K562 (cell line): ENCODE results near the gene PPHLN1. TPM values are rescaled to one million over a fixed set of nuclear protein-coding genes. Genes with fewer than 3 reads are reported as not detected.

Experiments used
- ATAC-seq: fragments of 200-7000 bp; cut with Tn5 transposase; 3 replicates; pipeline ENCODE4 v1.9.1; 2020; ENCODE audit warnings: moderate library complexity
- BruUV-seq: library from RNA; stranded (reverse); fragments of 400-500 nt; replicated peaks from 2 replicates; lab custom pipeline; 2021; lab: Mats Ljungman, UMichigan
- CTCF ChIA-PET: fragments of 300-600 bp; formaldehyde crosslinking; extraction: SDS; loops from one replicate; lab custom pipeline; 2021; ENCODE audit warnings: low intra/inter-chr PET ratio; lab: Yijun Ruan, JAX
- POLR2A ChIA-PET: fragments of 300-600, 350-650 bp; sonication (Branson Sonifier 250); formaldehyde crosslinking; extraction: SDS; loops from one replicate; lab custom pipeline; 2021; ENCODE audit warnings: antibody characterized with exemption, inconsistent platforms; lab: Yijun Ruan, JAX
- DNase-seq, 4 experiments: peaks; one replicate each; pipeline versions ENCODE4 v3.0.0 to v3.0.0-alpha.2; 2011 to 2018; ENCODE audit warnings: low spot score in 3 of 4, mixed read lengths in 3 of 4; ENCODE audit errors: extremely low read depth in 1 of 4
- FAIRE-seq: peaks from 2 replicates; lab custom pipeline; 2011; peaks lifted over from hg19 to GRCh38; lab: Jason Lieb, UNC
- H2AFZ ChIP-seq: 2 replicates; pipeline ENCODE4 v1.6.0; 2011; ENCODE audit warnings: low read depth, low read length, control low read depth, inconsistent platforms
- H3K27ac ChIP-seq: fragments of 200-600 bp; 3 replicates; pipeline ENCODE4 v1.8.0; 2011; ENCODE audit warnings: low read depth, mild to moderate bottlenecking, control low read depth, inconsistent platforms, low read length, moderate library complexity, mixed read lengths; ENCODE audit errors: extremely low read depth
- H3K27me3 ChIP-seq, 2 experiments: fragments of 300-600 bp in 1 of 2; 2 replicates in 1 of 2; 3 replicates in 1 of 2; pipeline versions ENCODE4 v1.6.0 to v1.8.0; 2011; ENCODE audit warnings: inconsistent platforms in 2 of 2, low read length in 2 of 2, mild to moderate bottlenecking in 1 of 2, mixed read lengths in 1 of 2, moderate library complexity in 1 of 2; ENCODE audit not compliant: control insufficient read depth in 2 of 2, insufficient read depth in 2 of 2
- H3K36me3 ChIP-seq: fragments of 300-600 bp; 3 replicates; pipeline ENCODE4 v1.8.0; 2011; ENCODE audit warnings: mild to moderate bottlenecking, low read length, inconsistent platforms; ENCODE audit not compliant: control insufficient read depth, insufficient read depth
- H3K4me1 ChIP-seq, 2 experiments: fragments of 200-600 bp in 1 of 2; replicated peaks in 1 of 2; 2 replicates in 1 of 2; 3 replicates in 1 of 2; pipeline versions ENCODE4 v1.5.1 to v1.8.0; 2011; ENCODE audit warnings: inconsistent platforms in 2 of 2, low read length in 2 of 2, mild to moderate bottlenecking in 1 of 2, mixed read lengths in 1 of 2, moderate library complexity in 1 of 2; ENCODE audit not compliant: control insufficient read depth in 2 of 2, insufficient read depth in 2 of 2
- H3K4me2 ChIP-seq: 2 replicates; pipeline ENCODE4 v1.6.1; 2011; ENCODE audit warnings: low read length, control low read depth, inconsistent platforms, mixed read lengths; ENCODE audit not compliant: insufficient read depth
- H3K4me3 ChIP-seq: fragments of 200-600 bp; sonication (generic), shearing (Covaris generic); 2 replicates; pipeline ENCODE4 v1.5.1; 2016; ENCODE audit warnings: control low read depth, inconsistent platforms
- H3K79me2 ChIP-seq: fragments of 200-600 bp; 3 replicates; pipeline ENCODE4 v1.8.0; 2011; ENCODE audit warnings: low read length, inconsistent platforms; ENCODE audit not compliant: control insufficient read depth, insufficient read depth
- H3K9ac ChIP-seq, 2 experiments: 2 replicates each; pipeline versions ENCODE4 v1.6.0 to v1.6.1; 2011; ENCODE audit warnings: low read depth in 2 of 2, low read length in 2 of 2, control low read depth in 1 of 2, inconsistent platforms in 1 of 2, mild to moderate bottlenecking in 1 of 2, mixed read lengths in 1 of 2; ENCODE audit not compliant: insufficient read depth in 1 of 2
- H3K9me1 ChIP-seq: one replicate; pipeline ENCODE4 v1.6.0; 2011; ENCODE audit warnings: inconsistent platforms, mild to moderate bottlenecking, low read length, moderate library complexity; ENCODE audit not compliant: control insufficient read depth, insufficient read depth
- H3K9me3 ChIP-seq: replicated peaks from 2 replicates; pipeline ENCODE4 v1.5.1; 2011; ENCODE audit warnings: low read depth, low read length, inconsistent platforms; ENCODE audit not compliant: control insufficient read depth, insufficient read depth
- H4K20me1 ChIP-seq: replicated peaks from 2 replicates; pipeline ENCODE4 v1.6.1; 2011; ENCODE audit warnings: low read length, inconsistent platforms, mixed read lengths; ENCODE audit not compliant: control insufficient read depth, insufficient read depth
- BHLHE40 ChIP-seq: IDR thresholded peaks from 2 replicates; pipeline ENCODE4 v1.6.1; 2011; ENCODE audit warnings: low read length, improper control_type of control experiment
- CBFA2T3 ChIP-seq: fragments of 450-650 bp; IDR thresholded peaks from 2 replicates; pipeline ENCODE4 v1.6.1; 2017
- CHD4 ChIP-seq: fragments of 200-600 bp; sonication (generic); IDR thresholded peaks from 3 replicates; pipeline ENCODE4 v1.6.1; 2012; ENCODE audit warnings: low read depth, mild to moderate bottlenecking, mixed read lengths, low read length, inconsistent platforms; ENCODE audit not compliant: insufficient read depth, insufficient replicate concordance, poor library complexity, severe bottlenecking
- CTCF ChIP-seq, 3 experiments: IDR thresholded peaks in 2 of 3; conservative IDR thresholded peaks in 1 of 3; 2 replicates each; pipeline ENCODE4 v1.5.1; 2011 to 2012; ENCODE audit warnings: low read length in 3 of 3, mild to moderate bottlenecking in 3 of 3, control low read depth in 2 of 3, improper control_type of control experiment in 1 of 3, inconsistent platforms in 1 of 3, low read depth in 1 of 3, mixed read lengths in 1 of 3, moderate library complexity in 1 of 3; ENCODE audit not compliant: insufficient read depth in 2 of 3
- GATAD2B ChIP-seq: fragments of 450-650 bp; IDR thresholded peaks from 2 replicates; pipeline ENCODE4 v1.6.1; 2017; ENCODE audit warnings: mild to moderate bottlenecking, borderline replicate concordance
- NKRF ChIP-seq: fragments of 450-650 bp; IDR thresholded peaks from 2 replicates; pipeline ENCODE4 v1.6.1; 2016; ENCODE audit warnings: borderline replicate concordance
- NONO ChIP-seq, 2 experiments: fragments of 200-400 bp in 1 of 2; fragments of 450-650 bp in 1 of 2; formaldehyde crosslinking in 1 of 2; IDR thresholded peaks; 2 replicates each; pipeline ENCODE4 v1.6.1; 2017; ENCODE audit warnings: low read depth in 2 of 2, mild to moderate bottlenecking in 2 of 2, moderate library complexity in 2 of 2, low read length in 1 of 2
- PHF8 ChIP-seq: fragments of 200-600 bp; sonication (generic); IDR thresholded peaks from 2 replicates; pipeline ENCODE4 v1.6.1; 2012; ENCODE audit warnings: mixed run types, mild to moderate bottlenecking, inconsistent platforms, low read length, moderate library complexity, borderline replicate concordance
- RCOR1 ChIP-seq, 2 experiments: IDR thresholded peaks; 2 replicates each; pipeline ENCODE4 v1.6.1; 2012; ENCODE audit warnings: low read depth in 2 of 2, low read length in 2 of 2, borderline replicate concordance in 1 of 2, improper control_type of control experiment in 1 of 2
- RNF2 ChIP-seq: sonication (generic); IDR thresholded peaks from 2 replicates; pipeline ENCODE4 v1.6.1; 2016
- RNF219 ChIP-seq: fragments of 250-450 bp; sonication (Bioruptor Pico); IDR thresholded peaks from 2 replicates; pipeline ENCODE4 v1.5.0; 2022; ENCODE audit warnings: mild to moderate bottlenecking
- YY1 ChIP-seq, 3 experiments: IDR thresholded peaks; 2 replicates each; pipeline ENCODE4 v1.6.1; 2011; ENCODE audit warnings: low read length in 2 of 3, mild to moderate bottlenecking in 2 of 3, moderate library complexity in 2 of 3, borderline replicate concordance in 1 of 3, control low read depth in 1 of 3, low read depth in 1 of 3; ENCODE audit not compliant: insufficient read depth in 3 of 3, insufficient replicate concordance in 2 of 3, control insufficient read depth in 1 of 3, insufficient read length in 1 of 3; ENCODE audit errors: extremely low read depth in 1 of 3
- ZEB2 ChIP-seq: fragments of 450-650 bp; IDR thresholded peaks from 2 replicates; pipeline ENCODE4 v1.6.1; 2016
- ZNF354B ChIP-seq: fragments of 250-450 bp; sonication (Bioruptor Pico); IDR thresholded peaks from 2 replicates; pipeline ENCODE4 v1.4.0; 2020
- ZNF75A ChIP-seq: fragments of 450-650 bp; formaldehyde crosslinking; IDR thresholded peaks from 2 replicates; pipeline ENCODE4 v1.4.0; 2020; ENCODE audit warnings: mild to moderate bottlenecking
- WGBS: fragments of 100-300 bp; shearing (Covaris generic); methylation state at CpG from one replicate; pipeline ENCODE4 v1.1.6; 2016; ENCODE audit warnings: low coverage, mixed read lengths; ENCODE audit not compliant: insufficient coverage; ENCODE audit errors: missing lambda C conversion rate; 5-methylcytosine and 5-hydroxymethylcytosine counted together
- in situ Hi-C: fragments of 300-500 bp; cut with MboI; formaldehyde crosslinking; loops from 4 replicates; pipeline ENCODE4 v1.15.0; 2018; ENCODE audit warnings: inconsistent platforms, mixed read lengths
- intact Hi-C: fragments of 100-400 bp; cut with micrococcal nuclease; formaldehyde crosslinking; loops from 2 replicates; pipeline ENCODE4 v1.14.2; 2022
- polyA plus RNA-seq, 8 experiments: library from polyadenylated mRNA; depleted of rRNA in 4 of 8; stranded (reverse) in 5 of 8; unstranded in 3 of 8; fragments of >200 nt; fragmentation: Nextera tagmentation in 2 of 8; fragmentation: Illumina TruSeq in 1 of 8; extraction: Ambion mirVana in 2 of 8; extraction: Trizol in 1 of 8; gene quantifications; 2 replicates each; pipeline versions ENCODE4 v1.2.1 to v1.2.3, GENCODE V29; 2011 to 2014; ENCODE audit warnings: inconsistent platforms in 1 of 8, missing spikeins in 1 of 8
- total RNA-seq, 7 experiments: library from RNA; depleted of rRNA in 6 of 7; stranded (reverse); fragments of >200 nt in 6 of 7; fragmentation: Illumina TruSeq in 2 of 7; extraction: Trizol in 2 of 7; gene quantifications; 2 replicates each; pipeline versions ENCODE4 v1.2.1 to v1.2.3, GENCODE V29; 2011 to 2021; ENCODE audit warnings: low replicate concordance in 1 of 7

Gene PPHLN1
- total and polyA plus RNA-seq, 9 of the 15 experiments (the other 6 are each of a cell fraction or from before 2014, with no cell fraction given) = 66.3 to 112 (median 93.6) TPM

- TF ChIP-seq ZNF75A (CRISPR knock-in tag) (no peak), ZNF354B (no peak), ZEB2 (no peak), GATAD2B (0 out of 2 replicates have a peak, but pooled peaks have one; percentile 39)
These were observed 157.5 kb downstream of the PPHLN1 start (continued) for GRCh38 chr12:42483521-42483790.

GRCh38 chr12:42484996-42485395 is 159.0 kb downstream of the PPHLN1 start:
- H3K27ac ChIP-seq = no peak overlapping the region
- no peak overlapping the region for H3K9ac ChIP-seq
- in situ Hi-C loops (no loop called here), intact Hi-C loops (no loop called here)
- peaks cover 9 to 18% of the 10 kb centered on the region in 2 experiments; a peak in 4 of 5 replicates for H3K4me1 ChIP-seq
- ChIA-PET CTCF (no interaction called here), POLR2A (no interaction called here)
- no peak overlapping the region for H3K4me2 ChIP-seq
- no peak overlapping the region for H3K4me3 ChIP-seq
- no peaks in the 10 kb centered on the region for H4K20me1 ChIP-seq
- ATAC-seq (no peak), FAIRE-seq (no peak), DNase-seq (no peak)
- H3K36me3 ChIP-seq = no peaks in the 10 kb centered on the region
- H3K27me3 ChIP-seq = no peaks in the 10 kb centered on the region
- H3K9me1 ChIP-seq = no peaks in the 10 kb centered on the region
- BruUV-seq = no TSS peak
- no peaks in the 10 kb centered on the region for H3K79me2 ChIP-seq
- H2AFZ ChIP-seq = no peak overlapping the region
- H3K9me3 ChIP-seq = 0 out of 2 replicates have a peak, but pooled peaks cover 2% of the 10 kb centered on the region
- 55% methylated on average over 3 of the region's 3 CpGs for WGBS
- TF ChIP-seq RCOR1 (IDR thresholded peaks at IDR 0.05; ENCODE audit: borderline replicate concordance in 1 of 2, low read depth in 2 of 2, low read length in 2 of 2) (0 out of 4 replicates have a peak, but pooled peaks of 1 of the 2 experiments have one; percentile 15), CHD4 (no peak), CTCF (IDR thresholded peaks at IDR 0.05 in 2 of 3, conservative IDR thresholded peaks at IDR 0.05 in 1 of 3; ENCODE audit: insufficient read depth in 2 of 3, low read depth in 1 of 3, low read length in 3 of 3) (no peak), RNF2 (no peak), NONO (IDR thresholded peaks at IDR 0.05; ENCODE audit: low read depth in 2 of 2, low read length in 1 of 2) (no peak), BHLHE40 (0 out of 2 replicates have a peak, but pooled peaks have one; percentile 27), NKRF (no peak), PHF8 (no peak), YY1 (IDR thresholded peaks at IDR 0.05; ENCODE audit: borderline replicate concordance in 1 of 3, control insufficient read depth in 1 of 3, extremely low read depth in 1 of 3, insufficient read depth in 3 of 3, insufficient read length in 1 of 3, insufficient replicate concordance in 2 of 3, low read depth in 1 of 3, low read length in 2 of 3) (no peak), CBFA2T3 (0 out of 2 replicates have a peak, but pooled peaks have one; percentile 26), RNF219 (CRISPR knock-in tag) (no peak)
